Mucosa of stomach (tissue), 1 donor: ENCODE results near the gene GNRH2.
"Not testable (repeated sequence)": the region's sequence is repeated elsewhere in the genome, so short reads cannot be mapped to it uniquely, and the experiment has no call there.

Experiments
- H3K27me3 ChIP-seq: one replicate; pipeline ENCODE4 v1.7.0; 2013; ENCODE audit warnings: mild to moderate bottlenecking, low read length; ENCODE audit not compliant: control insufficient read depth, insufficient read depth
- H3K36me3 ChIP-seq: one replicate; pipeline ENCODE4 v1.7.0; 2013; ENCODE audit warnings: low read length; ENCODE audit not compliant: control insufficient read depth, insufficient read depth
- H3K4me1 ChIP-seq: one replicate; pipeline ENCODE4 v1.7.0; 2013; ENCODE audit warnings: mild to moderate bottlenecking, low read length; ENCODE audit not compliant: control insufficient read depth, insufficient read depth
- H3K4me3 ChIP-seq: one replicate; pipeline ENCODE4 v1.7.0; 2013; ENCODE audit warnings: low read length
- H3K9ac ChIP-seq: one replicate; pipeline ENCODE4 v1.7.0; 2013; ENCODE audit warnings: mild to moderate bottlenecking, low read length, moderate library complexity
- H3K9me3 ChIP-seq: one replicate; pipeline ENCODE4 v1.7.0; 2013; ENCODE audit warnings: mild to moderate bottlenecking, low read length, moderate library complexity; ENCODE audit not compliant: control insufficient read depth
- donor health status: Pancreatic carcinoma.

The GNRH2 gene

GRCh38 chr20:3043322-3043721 is at the start of gene GNRH2:
TSS of gene GNRH2 (plus strand) at chr20:3043622. CDS start at chr20:3044415, 793 bp downstream.
- H3K27me3 ChIP-seq, result no peaks in the 10 kb centered on the region
- peaks cover 18% of the 10 kb centered on the region for H3K4me1 ChIP-seq
- peaks cover 9% of the 10 kb centered on the region for H3K36me3 ChIP-seq
- no peak within 1 kb of the TSS for H3K4me3 ChIP-seq
- no peaks in the 10 kb centered on the region for H3K9me3 ChIP-seq
- no peak within 1 kb of the TSS for H3K9ac ChIP-seq

- no peak overlapping the region for H3K9ac ChIP-seq
- peaks cover 4% of the 10 kb centered on the region for H3K36me3 ChIP-seq
Observed at GRCh38 chr20:2995796-2996195, 47.6 kb upstream of the GNRH2 start.

GRCh38 chr20:2998728-2999127 is 44.7 kb upstream of the GNRH2 start:
- Histone ChIP-seq H3K4me1 (no peaks in the 10 kb centered on the region), H3K9ac (no peak overlapping the region), H3K9me3 (no peaks in the 10 kb centered on the region), H3K4me3 (no peak overlapping the region), H3K36me3 (peaks cover 4% of the 10 kb centered on the region), H3K27me3 (no peaks in the 10 kb centered on the region)

More at GRCh38 chr20:2995796-2996195, 47.6 kb upstream of the GNRH2 start:
- H3K4me3 ChIP-seq, result no peak overlapping the region
- H3K27me3 ChIP-seq, result no peaks in the 10 kb centered on the region
- H3K4me1 ChIP-seq, result no peaks in the 10 kb centered on the region
- H3K9me3 ChIP-seq, result no peaks in the 10 kb centered on the region

GRCh38 chr20:3000852-3001523 is 42.4 kb upstream of the GNRH2 start:
- no peak overlapping the region for H3K9ac ChIP-seq
- no peaks in the 10 kb centered on the region for H3K4me1 ChIP-seq
- no peak overlapping the region for H3K4me3 ChIP-seq
- no peaks in the 10 kb centered on the region for H3K36me3 ChIP-seq
- no peaks in the 10 kb centered on the region for H3K27me3 ChIP-seq
- H3K9me3 ChIP-seq, result no peaks in the 10 kb centered on the region

- no peaks in the 10 kb centered on the region for H3K4me1 ChIP-seq
- no peak overlapping the region for H3K4me3 ChIP-seq
- H3K9ac ChIP-seq, result no peak overlapping the region
- no peaks in the 10 kb centered on the region for H3K27me3 ChIP-seq
- no peaks in the 10 kb centered on the region for H3K36me3 ChIP-seq
- no peaks in the 10 kb centered on the region for H3K9me3 ChIP-seq
Observed at GRCh38 chr20:3003416-3003815, 40.0 kb upstream of the GNRH2 start.

- no peaks in the 10 kb centered on the region for H3K9me3 ChIP-seq
- no peaks in the 10 kb centered on the region for H3K36me3 ChIP-seq
- no peaks in the 10 kb centered on the region for H3K27me3 ChIP-seq
- no peaks in the 10 kb centered on the region for H3K4me1 ChIP-seq
- H3K4me3 ChIP-seq, result no peak overlapping the region
- H3K9ac ChIP-seq, result no peak overlapping the region
Observed at GRCh38 chr20:3010985-3011723, 32.3 kb upstream of the GNRH2 start.

- Histone ChIP-seq H3K4me3 (no peak overlapping the region), H3K9me3 (no peaks in the 10 kb centered on the region), H3K4me1 (no peaks in the 10 kb centered on the region), H3K36me3 (no peaks in the 10 kb centered on the region), H3K27me3 (no peaks in the 10 kb centered on the region), H3K9ac (no peak overlapping the region)
Observed at GRCh38 chr20:3011752-3012151, 31.7 kb upstream of the GNRH2 start.

- H3K9ac ChIP-seq, result no peak overlapping the region
- peaks cover 6% of the 10 kb centered on the region for H3K36me3 ChIP-seq
- H3K4me1 ChIP-seq, result no peaks in the 10 kb centered on the region
- no peaks in the 10 kb centered on the region for H3K27me3 ChIP-seq
- no peak overlapping the region for H3K4me3 ChIP-seq
- no peaks in the 10 kb centered on the region for H3K9me3 ChIP-seq
Observed at GRCh38 chr20:3013771-3014170, 29.7 kb upstream of the GNRH2 start.

GRCh38 chr20:3014179-3014578 is 29.2 kb upstream of the GNRH2 start:
- H3K36me3 ChIP-seq, result peaks cover 6% of the 10 kb centered on the region
- no peak overlapping the region for H3K4me3 ChIP-seq
- no peak overlapping the region for H3K9ac ChIP-seq
- no peaks in the 10 kb centered on the region for H3K27me3 ChIP-seq
- no peaks in the 10 kb centered on the region for H3K9me3 ChIP-seq
- no peaks in the 10 kb centered on the region for H3K4me1 ChIP-seq

GRCh38 chr20:3014662-3015061 is 28.8 kb upstream of the GNRH2 start:
- no peaks in the 10 kb centered on the region for H3K4me1 ChIP-seq
- H3K9ac ChIP-seq, result no peak overlapping the region
- peaks cover 6% of the 10 kb centered on the region for H3K36me3 ChIP-seq
- H3K4me3 ChIP-seq, result no peak overlapping the region
- no peaks in the 10 kb centered on the region for H3K9me3 ChIP-seq
- no peaks in the 10 kb centered on the region for H3K27me3 ChIP-seq

- H3K36me3 ChIP-seq, H3K4me3 ChIP-seq, H3K9me3 ChIP-seq, H3K27me3 ChIP-seq, H3K4me1 ChIP-seq, H3K9ac ChIP-seq: not testable (repeated sequence)
Observed at GRCh38 chr20:3015302-3015701, 28.1 kb upstream of the GNRH2 start.

- no peak overlapping the region for H3K4me3 ChIP-seq
- no peaks in the 10 kb centered on the region for H3K27me3 ChIP-seq
- H3K4me1 ChIP-seq, result no peaks in the 10 kb centered on the region
- H3K36me3 ChIP-seq, result peaks cover 17% of the 10 kb centered on the region
- H3K9me3 ChIP-seq, result no peaks in the 10 kb centered on the region
- H3K9ac ChIP-seq, result no peak overlapping the region
Observed at GRCh38 chr20:3021327-3021726, 22.1 kb upstream of the GNRH2 start.
